ENCODE results near the gene HIVEP3. TPM values are rescaled to one million over a fixed set of nuclear protein-coding genes. Genes with fewer than 3 reads are reported as not detected.

Gene HIVEP3
- total and polyA plus RNA-seq, 2 of the 13 experiments (the other 11 are each of a cell fraction or from before 2014, with no cell fraction given), result 0.05 TPM; not detected in 1

DNA sequence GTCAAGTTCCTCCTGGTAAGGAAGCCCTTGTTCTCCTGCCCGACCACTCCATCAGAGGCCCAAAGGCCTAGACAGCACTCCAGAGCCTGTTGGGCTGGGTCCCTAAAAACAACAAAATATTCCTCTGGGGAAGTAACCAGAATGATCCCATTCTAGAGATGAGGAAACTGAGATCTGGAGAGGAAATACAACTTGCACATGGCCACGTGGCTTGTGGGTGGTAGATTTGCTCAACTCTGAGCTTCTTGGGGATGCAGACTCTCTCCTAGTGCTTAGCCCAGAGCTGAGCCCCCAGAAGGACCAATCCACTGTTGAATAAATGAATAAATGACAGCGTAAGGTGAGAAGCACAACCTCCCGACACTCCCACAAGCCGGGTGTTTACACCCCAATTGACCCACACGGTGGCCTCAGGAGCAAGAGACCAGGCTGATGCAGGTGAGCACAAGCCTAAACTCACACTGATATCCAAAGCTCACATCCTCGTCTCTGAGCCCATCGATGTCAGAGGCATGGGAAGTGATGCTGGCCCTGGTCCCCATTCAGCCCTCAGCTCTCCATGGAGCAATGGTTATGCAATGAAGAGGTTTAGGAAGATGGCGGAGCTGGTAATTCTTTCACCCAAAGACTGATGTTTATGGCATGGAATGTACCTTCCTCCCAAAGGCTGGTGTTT lies 261.8 kb downstream of the HIVEP3 start:
- DNase-seq (ENCODE audit: low spot score) (no peak), ATAC-seq (no peak), FAIRE-seq (no peak)
- H3K4me1 ChIP-seq (ENCODE audit: insufficient read depth, low read length), result no peaks in the 10 kb centered on the region
- BruUV-seq (replicated peaks), result no TSS peak
- H4K20me1 ChIP-seq (ENCODE audit: insufficient read depth, low read length), result no peaks in the 10 kb centered on the region
- intact Hi-C loops (cut with micrococcal nuclease; ENCODE audit: unreplicated experiment), result no loop called here
- WGBS (ENCODE audit: low lambda C conversion rate), result 6% methylated on average over 8 of the region's 9 CpGs
- TF ChIP-seq HHEX (CRISPR knock-in tag; IDR thresholded peaks at IDR 0.05) (no peak), NPAS2 (CRISPR knock-in tag; IDR thresholded peaks at IDR 0.05; ENCODE audit: borderline replicate concordance) (no peak), FOXO4 (CRISPR knock-in tag; conservative IDR thresholded peaks at IDR 0.05) (no peak), ZNF788 (CRISPR knock-in tag; IDR thresholded peaks at IDR 0.05; ENCODE audit: borderline replicate concordance) (no peak), SOX6 (IDR thresholded peaks at IDR 0.05) (no peak), SOX6 (CRISPR knock-in tag; IDR thresholded peaks at IDR 0.05) (no peak), AFF4 (CRISPR knock-in tag; IDR thresholded peaks at IDR 0.05) (no peak), SSRP1 (CRISPR knock-in tag; IDR thresholded peaks at IDR 0.05) (no peak), ASH2L (IDR thresholded peaks at IDR 0.05; ENCODE audit: insufficient read length, low read depth, low read length) (no peak), NCOA1 (CRISPR knock-in tag; IDR thresholded peaks at IDR 0.05) (no peak), NONO (IDR thresholded peaks at IDR 0.05) (no peak), NONO (CRISPR knock-in tag; conservative IDR thresholded peaks at IDR 0.05) (no peak), IKZF1 (IDR thresholded peaks at IDR 0.05) (no peak), RFXAP (CRISPR knock-in tag; IDR thresholded peaks at IDR 0.05; ENCODE audit: borderline replicate concordance) (no peak), EEA1 (CRISPR knock-in tag; IDR thresholded peaks at IDR 0.05; ENCODE audit: borderline replicate concordance) (no peak), ZNF570 (CRISPR knock-in tag; IDR thresholded peaks at IDR 0.05; ENCODE audit: borderline replicate concordance) (no peak), FOXJ3 (CRISPR knock-in tag; IDR thresholded peaks at IDR 0.05; ENCODE audit: borderline replicate concordance) (no peak), NR2F2 (IDR thresholded peaks at IDR 0.05; ENCODE audit: borderline replicate concordance, low read depth) (no peak)
- TF ChIP-seq, protein P1, sequence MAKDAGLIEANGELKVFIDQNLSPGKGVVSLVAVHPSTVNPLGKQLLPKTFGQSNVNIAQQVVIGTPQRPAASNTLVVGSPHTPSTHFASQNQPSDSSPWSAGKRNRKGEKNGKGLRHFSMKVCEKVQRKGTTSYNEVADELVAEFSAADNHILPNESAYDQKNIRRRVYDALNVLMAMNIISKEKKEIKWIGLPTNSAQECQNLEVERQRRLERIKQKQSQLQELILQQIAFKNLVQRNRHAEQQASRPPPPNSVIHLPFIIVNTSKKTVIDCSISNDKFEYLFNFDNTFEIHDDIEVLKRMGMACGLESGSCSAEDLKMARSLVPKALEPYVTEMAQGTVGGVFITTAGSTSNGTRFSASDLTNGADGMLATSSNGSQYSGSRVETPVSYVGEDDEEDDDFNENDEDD (CRISPR knock-in tag; IDR thresholded peaks at IDR 0.05; ENCODE audit: borderline replicate concordance), result no peak
- TF ChIP-seq, protein P2, sequence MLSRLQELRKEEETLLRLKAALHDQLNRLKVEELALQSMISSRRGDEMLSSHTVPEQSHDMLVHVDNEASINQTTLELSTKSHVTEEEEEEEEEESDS (CRISPR knock-in tag; IDR thresholded peaks at IDR 0.05; ENCODE audit: borderline replicate concordance), result no peak
- no peak overlapping the region for H3K27ac ChIP-seq (ENCODE audit: extremely low read length, insufficient read depth, low read length)
- POLR2A ChIA-PET, result no interaction called here
- no peaks in the 10 kb centered on the region for H3K36me3 ChIP-seq (replicated peaks in 1 of 2; ENCODE audit: control insufficient read depth in 1 of 2, insufficient read depth in 2 of 2, low read length in 2 of 2)
- H3K9me3 ChIP-seq (ENCODE audit: low read length), result no peaks in the 10 kb centered on the region
- no peak overlapping the region for H3K4me3 ChIP-seq (replicated peaks in 1 of 3; ENCODE audit: insufficient read depth in 1 of 3, low read depth in 2 of 3, low read length in 3 of 3)
- CTCF ChIA-PET (ENCODE audit: low intra/inter-chr PET ratio, low total read pairs), result no interaction called here
- H3K9ac ChIP-seq (ENCODE audit: insufficient read depth, low read depth, low read length), result no peak overlapping the region
- in situ Hi-C loops (cut with HindIII; ENCODE audit: extremely low pct_ligation_motif_present, low pct_unique_long_range_greater_than_20kb), result no loop called here
- H3K79me2 ChIP-seq (ENCODE audit: insufficient read depth, low read length), result no peaks in the 10 kb centered on the region
- H3K4me2 ChIP-seq (ENCODE audit: low read depth, low read length), result no peak overlapping the region
- H2AFZ ChIP-seq (ENCODE audit: low read length), result no peak overlapping the region
- peaks cover 3 to 37% of the 10 kb centered on the region in 2 experiments; a peak in 3 of 5 replicates for H3K27me3 ChIP-seq (ENCODE audit: control insufficient read depth in 1 of 2, insufficient read depth in 2 of 2, low read length in 2 of 2)

Measured in HepG2 (cell line).